Measurements from ENCODE around the gene TMC6. TPM values are rescaled to one million over a fixed set of nuclear protein-coding genes. Genes with fewer than 3 reads are reported as not detected.

The TMC6 gene
- total and polyA plus RNA-seq, 2 of the 13 experiments (the other 11 are each of a cell fraction or from before 2014, with no cell fraction given) = 48.4 to 99.1 TPM

DNA sequence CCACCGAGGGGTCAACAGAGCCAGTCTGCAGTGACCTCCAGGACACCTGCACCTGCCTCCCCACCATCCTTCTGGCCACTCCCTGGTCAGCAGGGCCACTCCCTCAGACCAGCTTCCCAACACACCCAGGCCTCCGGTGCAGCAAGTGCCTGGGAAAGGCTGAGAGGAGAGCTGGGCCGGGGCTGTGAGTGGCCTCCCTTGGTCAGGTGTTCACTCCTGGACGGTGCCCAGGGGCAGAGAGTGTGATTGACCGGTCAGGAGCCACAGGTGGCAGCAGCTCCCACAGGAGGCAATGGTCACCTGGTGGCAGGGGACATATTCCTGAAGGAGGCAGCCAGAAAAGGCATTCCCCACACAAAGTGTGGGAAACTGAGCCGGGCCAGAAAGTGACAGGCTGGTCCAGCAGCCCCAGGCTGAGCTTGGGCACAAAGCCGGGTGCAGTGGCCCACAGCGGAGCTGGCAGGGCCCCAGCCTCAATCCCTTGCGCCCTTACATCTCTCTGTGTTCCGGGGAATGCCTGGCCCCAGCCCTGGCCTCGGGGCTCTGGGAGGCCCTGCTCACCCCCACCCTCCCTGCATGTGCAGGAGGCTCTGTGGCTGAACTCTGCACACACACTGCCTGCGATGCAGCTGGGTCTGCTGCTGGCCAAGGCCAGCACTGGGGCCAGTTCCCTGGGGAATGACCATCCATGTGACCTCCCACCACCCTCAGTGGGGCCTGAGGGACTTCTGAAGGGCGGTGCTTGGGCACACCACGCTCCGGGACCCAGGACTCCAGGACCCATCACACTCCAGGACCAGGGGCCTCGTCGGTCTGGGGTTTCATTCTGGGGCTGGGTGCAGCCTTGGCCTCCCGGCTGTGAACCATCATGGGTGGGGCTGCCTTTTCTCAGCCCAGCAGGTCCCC lies 16.4 kb upstream of the TMC6 start (continued):
- TF ChIP-seq, protein P1, sequence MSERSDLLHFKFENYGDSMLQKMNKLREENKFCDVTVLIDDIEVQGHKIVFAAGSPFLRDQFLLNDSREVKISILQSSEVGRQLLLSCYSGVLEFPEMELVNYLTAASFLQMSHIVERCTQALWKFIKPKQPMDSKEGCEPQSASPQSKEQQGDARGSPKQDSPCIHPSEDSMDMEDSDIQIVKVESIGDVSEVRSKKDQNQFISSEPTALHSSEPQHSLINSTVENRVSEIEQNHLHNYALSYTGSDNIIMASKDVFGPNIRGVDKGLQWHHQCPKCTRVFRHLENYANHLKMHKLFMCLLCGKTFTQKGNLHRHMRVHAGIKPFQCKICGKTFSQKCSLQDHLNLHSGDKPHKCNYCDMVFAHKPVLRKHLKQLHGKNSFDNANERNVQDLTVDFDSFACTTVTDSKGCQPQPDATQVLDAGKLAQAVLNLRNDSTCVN (CRISPR knock-in tag; IDR thresholded peaks at IDR 0.05; ENCODE audit: borderline replicate concordance) = 0 out of 2 replicates have a peak, but pooled peaks have one; percentile 28
- peak; percentile 93 for TF ChIP-seq ARNTL (CRISPR knock-in tag; IDR thresholded peaks at IDR 0.05)
- TF ChIP-seq, protein P2, sequence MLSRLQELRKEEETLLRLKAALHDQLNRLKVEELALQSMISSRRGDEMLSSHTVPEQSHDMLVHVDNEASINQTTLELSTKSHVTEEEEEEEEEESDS (CRISPR knock-in tag; IDR thresholded peaks at IDR 0.05; ENCODE audit: borderline replicate concordance) = no peak
- TF ChIP-seq, protein P3, sequence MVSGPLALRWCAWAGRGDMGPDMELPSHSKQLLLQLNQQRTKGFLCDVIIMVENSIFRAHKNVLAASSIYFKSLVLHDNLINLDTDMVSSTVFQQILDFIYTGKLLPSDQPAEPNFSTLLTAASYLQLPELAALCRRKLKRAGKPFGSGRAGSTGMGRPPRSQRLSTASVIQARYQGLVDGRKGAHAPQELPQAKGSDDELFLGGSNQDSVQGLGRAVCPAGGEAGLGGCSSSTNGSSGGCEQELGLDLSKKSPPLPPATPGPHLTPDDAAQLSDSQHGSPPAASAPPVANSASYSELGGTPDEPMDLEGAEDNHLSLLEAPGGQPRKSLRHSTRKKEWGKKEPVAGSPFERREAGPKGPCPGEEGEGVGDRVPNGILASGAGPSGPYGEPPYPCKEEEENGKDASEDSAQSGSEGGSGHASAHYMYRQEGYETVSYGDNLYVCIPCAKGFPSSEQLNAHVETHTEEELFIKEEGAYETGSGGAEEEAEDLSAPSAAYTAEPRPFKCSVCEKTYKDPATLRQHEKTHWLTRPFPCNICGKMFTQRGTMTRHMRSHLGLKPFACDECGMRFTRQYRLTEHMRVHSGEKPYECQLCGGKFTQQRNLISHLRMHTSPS (CRISPR knock-in tag; IDR thresholded peaks at IDR 0.05; ENCODE audit: low read depth) = peak; percentile 77; the same call in 1 of the 2 replicates
- TF ChIP-seq CBX1 (IDR thresholded peaks at IDR 0.05; ENCODE audit: low read depth) = no peak
- TF ChIP-seq, protein P4, sequence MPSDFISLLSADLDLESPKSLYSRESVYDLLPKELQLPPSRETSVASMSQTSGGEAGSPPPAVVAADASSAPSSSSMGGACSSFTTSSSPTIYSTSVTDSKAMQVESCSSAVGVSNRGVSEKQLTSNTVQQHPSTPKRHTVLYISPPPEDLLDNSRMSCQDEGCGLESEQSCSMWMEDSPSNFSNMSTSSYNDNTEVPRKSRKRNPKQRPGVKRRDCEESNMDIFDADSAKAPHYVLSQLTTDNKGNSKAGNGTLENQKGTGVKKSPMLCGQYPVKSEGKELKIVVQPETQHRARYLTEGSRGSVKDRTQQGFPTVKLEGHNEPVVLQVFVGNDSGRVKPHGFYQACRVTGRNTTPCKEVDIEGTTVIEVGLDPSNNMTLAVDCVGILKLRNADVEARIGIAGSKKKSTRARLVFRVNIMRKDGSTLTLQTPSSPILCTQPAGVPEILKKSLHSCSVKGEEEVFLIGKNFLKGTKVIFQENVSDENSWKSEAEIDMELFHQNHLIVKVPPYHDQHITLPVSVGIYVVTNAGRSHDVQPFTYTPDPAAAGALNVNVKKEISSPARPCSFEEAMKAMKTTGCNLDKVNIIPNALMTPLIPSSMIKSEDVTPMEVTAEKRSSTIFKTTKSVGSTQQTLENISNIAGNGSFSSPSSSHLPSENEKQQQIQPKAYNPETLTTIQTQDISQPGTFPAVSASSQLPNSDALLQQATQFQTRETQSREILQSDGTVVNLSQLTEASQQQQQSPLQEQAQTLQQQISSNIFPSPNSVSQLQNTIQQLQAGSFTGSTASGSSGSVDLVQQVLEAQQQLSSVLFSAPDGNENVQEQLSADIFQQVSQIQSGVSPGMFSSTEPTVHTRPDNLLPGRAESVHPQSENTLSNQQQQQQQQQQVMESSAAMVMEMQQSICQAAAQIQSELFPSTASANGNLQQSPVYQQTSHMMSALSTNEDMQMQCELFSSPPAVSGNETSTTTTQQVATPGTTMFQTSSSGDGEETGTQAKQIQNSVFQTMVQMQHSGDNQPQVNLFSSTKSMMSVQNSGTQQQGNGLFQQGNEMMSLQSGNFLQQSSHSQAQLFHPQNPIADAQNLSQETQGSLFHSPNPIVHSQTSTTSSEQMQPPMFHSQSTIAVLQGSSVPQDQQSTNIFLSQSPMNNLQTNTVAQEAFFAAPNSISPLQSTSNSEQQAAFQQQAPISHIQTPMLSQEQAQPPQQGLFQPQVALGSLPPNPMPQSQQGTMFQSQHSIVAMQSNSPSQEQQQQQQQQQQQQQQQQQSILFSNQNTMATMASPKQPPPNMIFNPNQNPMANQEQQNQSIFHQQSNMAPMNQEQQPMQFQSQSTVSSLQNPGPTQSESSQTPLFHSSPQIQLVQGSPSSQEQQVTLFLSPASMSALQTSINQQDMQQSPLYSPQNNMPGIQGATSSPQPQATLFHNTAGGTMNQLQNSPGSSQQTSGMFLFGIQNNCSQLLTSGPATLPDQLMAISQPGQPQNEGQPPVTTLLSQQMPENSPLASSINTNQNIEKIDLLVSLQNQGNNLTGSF (CRISPR knock-in tag; IDR thresholded peaks at IDR 0.05) = peak; percentile 66; the same call in 1 of the 2 replicates
- no peak for TF ChIP-seq EP300 (IDR thresholded peaks at IDR 0.05; ENCODE audit: low read depth in 2 of 2, low read length in 2 of 2)
- no peak for TF ChIP-seq EP300 (CRISPR knock-in tag; IDR thresholded peaks at IDR 0.05; ENCODE audit: borderline replicate concordance)
- TF ChIP-seq, protein P5, sequence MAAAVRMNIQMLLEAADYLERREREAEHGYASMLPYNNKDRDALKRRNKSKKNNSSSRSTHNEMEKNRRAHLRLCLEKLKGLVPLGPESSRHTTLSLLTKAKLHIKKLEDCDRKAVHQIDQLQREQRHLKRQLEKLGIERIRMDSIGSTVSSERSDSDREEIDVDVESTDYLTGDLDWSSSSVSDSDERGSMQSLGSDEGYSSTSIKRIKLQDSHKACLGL (CRISPR knock-in tag; IDR thresholded peaks at IDR 0.05) = peak; percentile 90
- TF ChIP-seq SAP130 (CRISPR knock-in tag; IDR thresholded peaks at IDR 0.05; ENCODE audit: low read depth) = peak; percentile 84
- TF ChIP-seq ZNF432 (CRISPR knock-in tag; IDR thresholded peaks at IDR 0.05; ENCODE audit: borderline replicate concordance) = no peak
- TF ChIP-seq NCOA1 (CRISPR knock-in tag; IDR thresholded peaks at IDR 0.05) = no peak
- TF ChIP-seq HDAC1 (CRISPR knock-in tag; IDR thresholded peaks at IDR 0.05) = peak; percentile 81
- TF ChIP-seq TOPORS (CRISPR knock-in tag; IDR thresholded peaks at IDR 0.05) = peak; percentile 56; the same call in 1 of the 2 replicates
- TF ChIP-seq EZH2 (conservative IDR thresholded peaks at IDR 0.05; ENCODE audit: low read depth, low read length) = no peak
- no peak for TF ChIP-seq ATRX (CRISPR knock-in tag; IDR thresholded peaks at IDR 0.05; ENCODE audit: borderline replicate concordance)
- no peak for TF ChIP-seq TCF7 (IDR thresholded peaks at IDR 0.05; ENCODE audit: low read depth)
- no peak for TF ChIP-seq CHD2 (IDR thresholded peaks at IDR 0.05; ENCODE audit: low read depth, low read length)
- TF ChIP-seq ZSCAN9 (CRISPR knock-in tag; IDR thresholded peaks at IDR 0.05; ENCODE audit: borderline replicate concordance) = peak; percentile 50; the same call in 1 of the 2 replicates
- TF ChIP-seq FOXC1 (CRISPR knock-in tag; IDR thresholded peaks at IDR 0.05; ENCODE audit: borderline replicate concordance) = no peak
- no peak for TF ChIP-seq ZNF891 (CRISPR knock-in tag; IDR thresholded peaks at IDR 0.05)

Measured in HepG2 (cell line).